Ovary (tissue), 9 donors: ENCODE data around the gene DLEC1. TPM values are rescaled to one million over a fixed set of nuclear protein-coding genes. Genes with fewer than 3 reads are reported as not detected.

Experiments
- DNase-seq, 5 donors: peaks; one replicate each; pipeline ENCODE4 v3.0.0-alpha.2; 2019 to 2020
- H3K27ac ChIP-seq, 2 donors: fragments of 200-600 bp; one replicate each; pipeline versions ENCODE4 v1.5.1 to v1.8.0; 2019 to 2022
- H3K27me3 ChIP-seq: fragments of 200-600 bp; one replicate; pipeline ENCODE4 v1.8.0; 2022
- H3K36me3 ChIP-seq: fragments of 200-600 bp; sonication (generic); one replicate; pipeline ENCODE4 v1.5.1; 2019
- H3K4me1 ChIP-seq: one replicate; pipeline ENCODE4 v1.8.1; 2013; ENCODE audit warnings: mild to moderate bottlenecking, moderate library complexity; ENCODE audit not compliant: insufficient read depth
- H3K4me3 ChIP-seq: fragments of 200-600 bp; sonication (generic); one replicate; pipeline ENCODE4 v1.5.1; 2017
- H3K9me3 ChIP-seq, 2 donors: fragments of 200-600 bp in 1 of 2; sonication (generic) in 1 of 2; one replicate each; pipeline versions ENCODE4 v1.5.1 to v1.8.1; 2013 to 2019; ENCODE audit warnings: mild to moderate bottlenecking in 1 of 2, moderate library complexity in 1 of 2
- CTCF ChIP-seq, 3 donors: fragments of 450-650 bp in 2 of 3; fragments of 200-600 bp in 1 of 3; IDR thresholded peaks; one replicate each; pipeline versions ENCODE4 v1.5.1 to v1.8.0; 2016 to 2022; ENCODE audit warnings: antibody characterized with exemption in 3 of 3, mild to moderate bottlenecking in 1 of 3
- EP300 ChIP-seq: sonication (generic); formaldehyde crosslinking; IDR thresholded peaks from one replicate; pipeline ENCODE4 v1.6.1; 2017; ENCODE audit warnings: antibody characterized with exemption
- POLR2A ChIP-seq: fragments of 450-650 bp; IDR thresholded peaks from one replicate; pipeline ENCODE4 v1.6.1; 2017; ENCODE audit warnings: antibody characterized with exemption, mild to moderate bottlenecking, moderate library complexity
- WGBS, 3 donors: extraction: QIAGEN DNeasy Blood & Tissue Kit in 1 of 3; methylation state at CpG; one replicate each; pipeline versions ENCODE4 v1.1.5 to v1.1.7; 2013 to 2017; 5-methylcytosine and 5-hydroxymethylcytosine counted together
- intact Hi-C, 4 donors: fragments of 100-400 bp; cut with DNase I; formaldehyde crosslinking; loops; one replicate each; pipeline versions ENCODE4 v1.11.0 to v1.15.1; 2022 to 2023
- polyA plus RNA-seq, 2 donors: library from polyadenylated mRNA; stranded (reverse); fragments of 200-250 nt in 1 of 2; fragments of 350-450 nt in 1 of 2; fragmentation: Illumina TruSeq in 1 of 2; extraction: RNeasy Lipid Tissue Mini Kit (QIAGEN cat#74804) in 1 of 2; gene quantifications; one replicate each; pipeline ENCODE4 v1.2.3, GENCODE V29; 2013 to 2014
- total RNA-seq, 7 donors: library from RNA; depleted of rRNA in 2 of 7; stranded (reverse); fragments of >200 nt in 2 of 7; fragmentation: NEBNext Ultra II Directional in 3 of 7; extraction: Animal tissue kit (Norgen Biotek cat#: 25700) in 3 of 7; gene quantifications; one replicate each; pipeline versions ENCODE4 v1.1.0 to v1.2.4, GENCODE V29; 2016 to 2023
- donor health status: DM: no; HTN: no; CAD: no; lungs with moderate emphysema.
- donor health status: DM: no; HTN: no; CAD: no.
- donor health status: Bipolar disorder and iron deficiency.
- donor health status: DM: yes; HTN: yes; CAD: no.
- donor health status: DM: no; HTN: no; CAD: no.
- donor health status: DM: yes; HTN: yes; CAD: no.

DLEC1 gene
- total and polyA plus RNA-seq, 9 donors, result 0.93 to 23.8 (median 3.0) TPM

GRCh38 chr3:38006031-38006430 lies 33.0 kb upstream of the DLEC1 start:
- peak in 1 of 5 donors; percentile 34 for DNase-seq
- no peaks in the 10 kb centered on the region for H3K27me3 ChIP-seq
- no peak overlapping the region for H3K27ac ChIP-seq
- H3K9me3 ChIP-seq, result no peaks in the 10 kb centered on the region
- intact Hi-C loops, result loop anchor here in 2 of 4 donors (10.0 kb wide), 2 partner anchors 129 to 151 kb away; partner anchors contain the start of genes ACAA1 (in 1 of the 2) and MYD88 (in 1 of the 2)
- no peaks in the 10 kb centered on the region for H3K36me3 ChIP-seq
- TF ChIP-seq EP300 (no peak), POLR2A (no peak), CTCF (IDR thresholded peaks at IDR 0.05) (no peak)
- WGBS, 3 donors, result 73 to 98% (median 89%) methylated on average over 4 to 5 of the region's 5 CpGs
- H3K4me1 ChIP-seq, result no peaks in the 10 kb centered on the region
- H3K4me3 ChIP-seq, result no peak overlapping the region

GRCh38 chr3:38006445-38006995 lies 32.5 kb upstream of the DLEC1 start:
- 84 to 88% (median 86%) methylated on average over 11 to 16 of the region's 16 CpGs for WGBS, 3 donors
- Histone ChIP-seq H3K36me3 (no peaks in the 10 kb centered on the region), H3K27me3 (no peaks in the 10 kb centered on the region), H3K27ac (no peak overlapping the region), H3K4me1 (no peaks in the 10 kb centered on the region), H3K4me3 (no peak overlapping the region), H3K9me3 (no peaks in the 10 kb centered on the region)
- peak in 1 of 5 donors; percentile 45 for DNase-seq
- intact Hi-C loops, result loop anchor here in 2 of 4 donors (10.0 kb wide), 2 partner anchors 128 to 152 kb away; partner anchors contain the start of genes ACAA1 (in 1 of the 2) and MYD88 (in 1 of the 2)
- no peak for TF ChIP-seq EP300
- TF ChIP-seq CTCF (IDR thresholded peaks at IDR 0.05), result no peak
- no peak for TF ChIP-seq POLR2A

- Histone ChIP-seq H3K4me3 (no peak overlapping the region), H3K4me1 (no peaks in the 10 kb centered on the region), H3K9me3 (no peaks in the 10 kb centered on the region), H3K36me3 (no peaks in the 10 kb centered on the region), H3K27me3 (no peaks in the 10 kb centered on the region), H3K27ac (no peak overlapping the region)
- intact Hi-C loops, result loop anchor here in 2 of 4 donors (10.0 kb wide), 2 partner anchors 127 to 153 kb away; partner anchors contain the start of genes ACAA1 (in 1 of the 2) and MYD88 (in 1 of the 2)
- no peak for TF ChIP-seq POLR2A
- no peak for TF ChIP-seq EP300
- no peak for TF ChIP-seq CTCF (IDR thresholded peaks at IDR 0.05)
- no peak for DNase-seq
- 89 to 91% (median 90%) methylated on average over 7 of the region's 7 CpGs for WGBS, 3 donors
These were observed 31.3 kb upstream of the DLEC1 start for GRCh38 chr3:38007754-38008090.

GRCh38 chr3:38008191-38008701 lies 30.8 kb upstream of the DLEC1 start:
- Histone ChIP-seq H3K36me3 (no peaks in the 10 kb centered on the region), H3K4me3 (no peak overlapping the region), H3K4me1 (no peaks in the 10 kb centered on the region), H3K9me3 (no peaks in the 10 kb centered on the region), H3K27ac (no peak overlapping the region), H3K27me3 (no peaks in the 10 kb centered on the region)
- WGBS, 3 donors, result 91 to 97% (median 93%) methylated on average over 18 to 19 of the region's 19 CpGs
- DNase-seq, result no peak
- intact Hi-C loops, result loop anchor here in 2 of 4 donors (10.0 kb wide), 2 partner anchors 127 to 153 kb away; partner anchors contain the start of genes ACAA1 (in 1 of the 2) and MYD88 (in 1 of the 2)
- TF ChIP-seq POLR2A, result no peak
- no peak for TF ChIP-seq CTCF (IDR thresholded peaks at IDR 0.05)
- no peak for TF ChIP-seq EP300
